Stimulated activated CD8-positive, alpha-beta memory T cell treated with anti-CD3 and anti-CD28 coated beads, Interleukin-15, amount 100 ng/mL, for 4 hours (primary cell): Measurements from ENCODE around the gene GPS1.

Experiments
- DNase-seq, 2 donors: peaks; one replicate each; pipeline ENCODE4 v3.0.0-alpha.2; 2020; ENCODE audit warnings: low read depth in 2 of 2

The GPS1 gene

GRCh38 chr17:82090549-82091263 is 39.0 kb downstream of the GPS1 start:
- DNase-seq, result no peak

GRCh38 chr17:82091264-82092066 is 39.8 kb downstream of the GPS1 start:
- DNase-seq, result no peak

GRCh38 chr17:82092094-82092586 is 40.4 kb downstream of the GPS1 start:
- DNase-seq, result no peak

- DNase-seq, result no peak
Measured at GRCh38 chr17:82092628-82092994, 40.9 kb downstream of the GPS1 start.

GRCh38 chr17:82092995-82093751 is 41.5 kb downstream of the GPS1 start:
- no peak for DNase-seq

GRCh38 chr17:82094931-82095776 is 43.5 kb downstream of the GPS1 start:
- no peak for DNase-seq

GRCh38 chr17:82095777-82096708 is 44.3 kb downstream of the GPS1 start:
- no peak for DNase-seq

GRCh38 chr17:82096709-82097183 is 45.0 kb downstream of the GPS1 start:
- DNase-seq, result no peak

- no peak for DNase-seq
Measured at GRCh38 chr17:82097184-82097918, 45.7 kb downstream of the GPS1 start.

- peak; percentile 33 to 50 for DNase-seq
Measured at GRCh38 chr17:82097919-82098168, 46.1 kb downstream of the GPS1 start.

- peak; percentile 78 to 87 for DNase-seq
Measured at GRCh38 chr17:82098169-82098938, 46.7 kb downstream of the GPS1 start, which contains the start of gene FASN. TSS of gene FASN (minus strand) at chr17:82098236. CDS start at chr17:82096445, 1,791 bp downstream.

- DNase-seq, result no peak
Measured at GRCh38 chr17:82098939-82099763, 47.5 kb downstream of the GPS1 start.

GRCh38 chr17:82100502-82101298 is 49.0 kb downstream of the GPS1 start:
- no peak for DNase-seq

GRCh38 chr17:82101301-82101715 is 49.6 kb downstream of the GPS1 start:
- DNase-seq, result no peak

- no peak for DNase-seq
Measured at GRCh38 chr17:82101767-82102679, 50.3 kb downstream of the GPS1 start.
